ENCODE data around the gene ZNF182. TPM values are rescaled to one million over a fixed set of nuclear protein-coding genes. Genes with fewer than 3 reads are reported as not detected.
"Not testable (repeated sequence)": the region's sequence is repeated elsewhere in the genome, so short reads cannot be mapped to it uniquely, and the experiment has no call there.

Gene ZNF182
- polyA plus RNA-seq, 3 donors, result 10.2 to 12.5 (median 11.8) TPM

GRCh38 chrX:47936940-47937317 is 66.9 kb downstream of the ZNF182 start:
- DNase-seq (ENCODE audit: extremely low read depth in 1 of 11, low read depth in 9 of 11, low spot score in 4 of 11), result no peak

GRCh38 chrX:47936224-47936939 is 67.4 kb downstream of the ZNF182 start:
- no peak for DNase-seq (ENCODE audit: extremely low read depth in 1 of 11, low read depth in 9 of 11, low spot score in 4 of 11)

- DNase-seq (ENCODE audit: extremely low read depth in 1 of 11, low read depth in 9 of 11, low spot score in 4 of 11), result no peak
Observed at GRCh38 chrX:47933946-47934345, 69.8 kb downstream of the ZNF182 start.

GRCh38 chrX:47931970-47932369 is 71.8 kb downstream of the ZNF182 start:
- not testable (repeated sequence) for DNase-seq (ENCODE audit: extremely low read depth in 1 of 11, low read depth in 9 of 11, low spot score in 4 of 11)

GRCh38 chrX:47927212-47927611 is 76.6 kb downstream of the ZNF182 start:
- no peak for DNase-seq (ENCODE audit: extremely low read depth in 1 of 11, low read depth in 9 of 11, low spot score in 4 of 11)

Other genes starting within 250 kb of the ZNF182 start
- 1 to 10 TPM; 6.7 to 7.6 (median 6.8) TPM for gene ZNF81, start 167.1 kb downstream of the ZNF182 start, polyA plus RNA-seq (ENCODE audit: insufficient read length in 3 of 3)
- gene SPACA5, start 3.0 kb upstream of the ZNF182 start, polyA plus RNA-seq (ENCODE audit: insufficient read length in 3 of 3), result under 1 TPM in 1 of 3 donors, not detected in 2; 0.22 TPM
- gene ZNF630, start 67.7 kb upstream of the ZNF182 start, polyA plus RNA-seq (ENCODE audit: insufficient read length in 3 of 3), result 1 to 10 TPM; 3.2 to 4.3 (median 3.6) TPM
- under 1 TPM in 1 of 3 donors, not detected in 2; 0.86 TPM for gene SPACA5B, start 126.6 kb upstream of the ZNF182 start, polyA plus RNA-seq (ENCODE audit: insufficient read length in 3 of 3)
- not detected for gene SSX5, start 192.8 kb upstream of the ZNF182 start, polyA plus RNA-seq (ENCODE audit: insufficient read length in 3 of 3)